ENCODE data around the gene CRY1. TPM values are rescaled to one million over a fixed set of nuclear protein-coding genes. Genes with fewer than 3 reads are reported as not detected.

Gene CRY1
- total RNA-seq, 1 donor from 2014 or later, result 10.1 TPM

GRCh38 chr12:107096571-107096970 is 3.2 kb upstream of the CRY1 start:
- no peak for DNase-seq
- no peak for TF ChIP-seq CTCF (IDR thresholded peaks at IDR 0.05; ENCODE audit: partially characterized antibody, unreplicated experiment)
- Mint-ChIP-seq H3K4me3 (ENCODE audit: unreplicated experiment) (no peak overlapping the region), H3K9me3 (ENCODE audit: unreplicated experiment) (peaks cover 3% of the 10 kb centered on the region), H3K27me3 (ENCODE audit: unreplicated experiment) (no peaks in the 10 kb centered on the region), H3K27ac (ENCODE audit: unreplicated experiment) (no peak overlapping the region), H3K36me3 (ENCODE audit: unreplicated experiment) (peaks cover 10% of the 10 kb centered on the region), H3K4me1 (ENCODE audit: low read depth, unreplicated experiment) (no peaks in the 10 kb centered on the region)

GRCh38 chr12:107094183-107094448 is 767 bp upstream of the CRY1 start:
- Mint-ChIP-seq H3K27me3 (ENCODE audit: unreplicated experiment) (no peaks in the 10 kb centered on the region), H3K27ac (ENCODE audit: unreplicated experiment) (no peak overlapping the region), H3K4me1 (ENCODE audit: low read depth, unreplicated experiment) (no peaks in the 10 kb centered on the region), H3K9me3 (ENCODE audit: unreplicated experiment) (peaks cover 3% of the 10 kb centered on the region), H3K4me3 (ENCODE audit: unreplicated experiment) (no peak overlapping the region), H3K36me3 (ENCODE audit: unreplicated experiment) (peaks cover 10% of the 10 kb centered on the region)
- TF ChIP-seq CTCF (IDR thresholded peaks at IDR 0.05; ENCODE audit: partially characterized antibody, unreplicated experiment), result no peak
- no peak for DNase-seq

- H3K27me3 Mint-ChIP-seq (ENCODE audit: unreplicated experiment), result no peaks in the 10 kb centered on the region
- no peak overlapping the region for H3K4me3 Mint-ChIP-seq (ENCODE audit: unreplicated experiment)
- no peaks in the 10 kb centered on the region for H3K4me1 Mint-ChIP-seq (ENCODE audit: low read depth, unreplicated experiment)
- H3K36me3 Mint-ChIP-seq (ENCODE audit: unreplicated experiment), result peaks cover 15% of the 10 kb centered on the region
- TF ChIP-seq CTCF (IDR thresholded peaks at IDR 0.05; ENCODE audit: partially characterized antibody, unreplicated experiment), result no peak
- peak; percentile 65 for DNase-seq
- H3K9me3 Mint-ChIP-seq (ENCODE audit: unreplicated experiment), result peaks cover 3% of the 10 kb centered on the region
- no peak overlapping the region for H3K27ac Mint-ChIP-seq (ENCODE audit: unreplicated experiment)
These were observed 506 bp downstream of the CRY1 start for GRCh38 chr12:107092669-107093416.

- Mint-ChIP-seq H3K4me3 (ENCODE audit: unreplicated experiment) (no peak overlapping the region), H3K36me3 (ENCODE audit: unreplicated experiment) (peaks cover 9% of the 10 kb centered on the region), H3K4me1 (ENCODE audit: low read depth, unreplicated experiment) (no peaks in the 10 kb centered on the region), H3K9me3 (ENCODE audit: unreplicated experiment) (peaks cover 3% of the 10 kb centered on the region), H3K27ac (ENCODE audit: unreplicated experiment) (no peak overlapping the region), H3K27me3 (ENCODE audit: unreplicated experiment) (no peaks in the 10 kb centered on the region)
- DNase-seq, result no peak
- TF ChIP-seq CTCF (IDR thresholded peaks at IDR 0.05; ENCODE audit: partially characterized antibody, unreplicated experiment), result peak; percentile 83
These were observed 1.2 kb downstream of the CRY1 start for GRCh38 chr12:107091989-107092641.

GRCh38 chr12:107091381-107091780 is 2.0 kb downstream of the CRY1 start:
- H3K27ac Mint-ChIP-seq (ENCODE audit: unreplicated experiment), result no peak overlapping the region
- H3K27me3 Mint-ChIP-seq (ENCODE audit: unreplicated experiment), result no peaks in the 10 kb centered on the region
- H3K4me1 Mint-ChIP-seq (ENCODE audit: low read depth, unreplicated experiment), result no peaks in the 10 kb centered on the region
- H3K9me3 Mint-ChIP-seq (ENCODE audit: unreplicated experiment), result peaks cover 3% of the 10 kb centered on the region
- DNase-seq, result no peak
- H3K4me3 Mint-ChIP-seq (ENCODE audit: unreplicated experiment), result no peak overlapping the region
- H3K36me3 Mint-ChIP-seq (ENCODE audit: unreplicated experiment), result peaks cover 9% of the 10 kb centered on the region
- no peak for TF ChIP-seq CTCF (IDR thresholded peaks at IDR 0.05; ENCODE audit: partially characterized antibody, unreplicated experiment)
